A549 (cell line): ENCODE measurements around the gene SLC34A1. TPM values are rescaled to one million over a fixed set of nuclear protein-coding genes. Genes with fewer than 3 reads are reported as not detected.
A peak's percentile ranks its signal among the peaks of the same experiment; 100 is the strongest.

Source experiments
- ATAC-seq, 2 experiments: fragments of 200-7000 bp in 1 of 2; fragments of >200 bp in 1 of 2; cut with Nextera tagmentation in 1 of 2; cut with Tn5 transposase in 1 of 2; 3 replicates each; pipeline versions ENCODE4 v1.8.0 to v1.9.1; 2018 to 2020; ENCODE audit warnings: mild to moderate bottlenecking in 1 of 2, moderate library complexity in 1 of 2
- CTCF ChIA-PET: fragments of 300-600 bp; sonication (Branson Sonifier 250); formaldehyde crosslinking; extraction: SDS; loops from one replicate; lab custom pipeline; 2021; ENCODE audit warnings: antibody characterized with exemption, inconsistent platforms; lab: Yijun Ruan, JAX
- POLR2A ChIA-PET: fragments of 350-600 bp; formaldehyde crosslinking; extraction: SDS; loops from one replicate; lab custom pipeline; 2021; ENCODE audit warnings: antibody characterized with exemption, inconsistent platforms; lab: Yijun Ruan, JAX
- DNase-seq, 2 experiments: peaks; one replicate each; pipeline versions ENCODE4 v3.0.0 to v3.0.0-alpha.2; 2011 to 2016; ENCODE audit warnings: low read depth in 1 of 2, low spot score in 1 of 2
- FAIRE-seq: peaks from 2 replicates; lab custom pipeline; 2011; peaks lifted over from hg19 to GRCh38; lab: Jason Lieb, UNC
- H3K27ac ChIP-seq, 2 experiments: fragments of >200 bp; sonication (Bioruptor Twin); formaldehyde crosslinking; 3 replicates each; pipeline ENCODE4 v1.5.1; 2016 to 2017
- H3K4me1 ChIP-seq: fragments of >200 bp; sonication (Bioruptor Twin); formaldehyde crosslinking; 3 replicates; pipeline ENCODE4 v1.6.1; 2016
- H3K4me2 ChIP-seq: fragments of >200 bp; sonication (Bioruptor Twin); formaldehyde crosslinking; 3 replicates; pipeline ENCODE4 v1.6.1; 2016
- H3K4me3 ChIP-seq: fragments of >200 bp; sonication (Bioruptor Twin); formaldehyde crosslinking; 3 replicates; pipeline ENCODE4 v1.5.1; 2016
- H3K9me3 ChIP-seq: fragments of >200 bp; sonication (Bioruptor Twin); formaldehyde crosslinking; 3 replicates; pipeline ENCODE4 v1.6.1; 2016
- BHLHE40 ChIP-seq: IDR thresholded peaks from 2 replicates; pipeline ENCODE4 v1.6.1; 2012; ENCODE audit warnings: low read depth, low read length, inconsistent platforms
- CBX2 ChIP-seq: fragments of 200-600 bp; sonication (generic); IDR thresholded peaks from 2 replicates; pipeline ENCODE4 v1.6.1; 2016; ENCODE audit warnings: low read depth, mild to moderate bottlenecking, borderline replicate concordance
- CTCF ChIP-seq: fragments of >200 bp; sonication (Bioruptor Twin); formaldehyde crosslinking; IDR thresholded peaks from 3 replicates; pipeline ENCODE4 v1.5.1; 2016
- EHF ChIP-seq: fragments of 250-450 bp; sonication (Bioruptor Pico); IDR thresholded peaks from 2 replicates; pipeline ENCODE4 v1.5.0; 2020; ENCODE audit warnings: mild to moderate bottlenecking
- ELK1 ChIP-seq: fragments of 150-350 bp; IDR thresholded peaks from 2 replicates; pipeline ENCODE4 v1.6.1; 2014; ENCODE audit warnings: low read depth, mild to moderate bottlenecking, low read length
- ESRRA ChIP-seq: fragments of 150-350 bp; IDR thresholded peaks from 2 replicates; pipeline ENCODE4 v1.6.1; 2014; ENCODE audit warnings: mild to moderate bottlenecking, low read length, borderline replicate concordance
- FOSB ChIP-seq: fragments of 250-450 bp; sonication (Bioruptor Pico); IDR thresholded peaks from 2 replicates; pipeline ENCODE4 v1.5.0; 2020; ENCODE audit warnings: mild to moderate bottlenecking, moderate library complexity
- HDAC2 ChIP-seq: fragments of 200-600 bp; sonication (generic); IDR thresholded peaks from 2 replicates; pipeline ENCODE4 v1.6.1; 2016
- HEYL ChIP-seq: fragments of 250-450 bp; sonication (Bioruptor Pico); IDR thresholded peaks from 2 replicates; pipeline ENCODE4 v1.8.0; 2021; ENCODE audit warnings: mild to moderate bottlenecking, moderate library complexity
- HOXA7 ChIP-seq: fragments of 250-450 bp; sonication (Bioruptor Pico); IDR thresholded peaks from 2 replicates; pipeline ENCODE4 v1.5.0; 2020; ENCODE audit warnings: mild to moderate bottlenecking, moderate library complexity
- HOXB5 ChIP-seq: fragments of 250-450 bp; sonication (Bioruptor Pico); IDR thresholded peaks from 2 replicates; pipeline ENCODE4 v1.5.0; 2020; ENCODE audit warnings: mild to moderate bottlenecking, moderate library complexity
- JUN ChIP-seq, 2 experiments: fragments of >200 bp; sonication (Bioruptor Twin); formaldehyde crosslinking; IDR thresholded peaks; 2 replicates in 1 of 2; 3 replicates in 1 of 2; pipeline ENCODE4 v1.6.1; 2016 to 2017
- MAFK ChIP-seq: fragments of 450-650 bp; IDR thresholded peaks from 2 replicates; pipeline ENCODE4 v1.6.1; 2014; ENCODE audit not compliant: partially characterized antibody
- NPAS2 ChIP-seq: fragments of 250-450 bp; sonication (Bioruptor Pico); IDR thresholded peaks from 2 replicates; pipeline ENCODE4 v1.8.0; 2022; ENCODE audit warnings: mild to moderate bottlenecking, moderate library complexity, borderline replicate concordance
- NR3C1 ChIP-seq: fragments of >200 bp; sonication (Bioruptor Twin); formaldehyde crosslinking; IDR thresholded peaks from 3 replicates; pipeline ENCODE4 v1.6.1; 2017
- PHF8 ChIP-seq: fragments of 200-600 bp; sonication (generic); IDR thresholded peaks from 2 replicates; pipeline ENCODE4 v1.6.1; 2016; ENCODE audit warnings: low read depth, mild to moderate bottlenecking, antibody characterized with exemption, moderate library complexity, borderline replicate concordance
- POLR2A ChIP-seq: IDR thresholded peaks from 2 replicates; pipeline ENCODE4 v1.6.1; 2012; ENCODE audit warnings: mild to moderate bottlenecking, low read length
- RARB ChIP-seq: fragments of 250-450 bp; sonication (Bioruptor Pico); IDR thresholded peaks from 2 replicates; pipeline ENCODE4 v1.8.0; 2021; ENCODE audit warnings: mild to moderate bottlenecking, moderate library complexity
- RCOR1 ChIP-seq: fragments of 150-350 bp; IDR thresholded peaks from 2 replicates; pipeline ENCODE4 v1.6.1; 2014; ENCODE audit warnings: antibody characterized with exemption, low read length, low read depth
- SMC3 ChIP-seq: fragments of >200 bp; sonication (Bioruptor Twin); formaldehyde crosslinking; IDR thresholded peaks from 3 replicates; pipeline ENCODE4 v1.6.1; 2018; ENCODE audit warnings: inconsistent platforms
- SREBF2 ChIP-seq: fragments of 450-650 bp; IDR thresholded peaks from 2 replicates; pipeline ENCODE4 v1.6.1; 2014; ENCODE audit warnings: mild to moderate bottlenecking, moderate library complexity
- TP53 ChIP-seq: fragments of 250-450 bp; sonication (Bioruptor Pico); IDR thresholded peaks from 2 replicates; pipeline ENCODE4 v1.5.0; 2021; ENCODE audit warnings: mild to moderate bottlenecking, moderate library complexity
- ZSCAN20 ChIP-seq: fragments of 250-450 bp; sonication (Bioruptor Pico); IDR thresholded peaks from 2 replicates; pipeline ENCODE4 v1.8.0; 2022; ENCODE audit warnings: mild to moderate bottlenecking, moderate library complexity
- WGBS: methylation state at CpG from one replicate; pipeline ENCODE4 v1.1.6; 2017; ENCODE audit errors: missing lambda C conversion rate; 5-methylcytosine and 5-hydroxymethylcytosine counted together
- polyA plus RNA-seq, 4 experiments: library from polyadenylated mRNA; depleted of rRNA in 3 of 4; stranded (reverse); fragments of >200 nt; fragmentation: RNase III in 1 of 4; extraction: RNeasy Plus Mini Kit Qiagen cat#74134 plus additional on column Dnase treatment in 1 of 4; gene quantifications; 2 replicates in 3 of 4; 3 replicates in 1 of 4; pipeline ENCODE4 v1.2.3, GENCODE V29; 2011 to 2017
- TF ChIP-seq, protein P1 (sequence below): fragments of 450-650 bp; IDR thresholded peaks from 2 replicates; pipeline ENCODE4 v1.6.1; 2014; ENCODE audit warnings: antibody characterized with exemption
- TF ChIP-seq, protein P2 (sequence below): fragments of 250-450 bp; sonication (Bioruptor Pico); IDR thresholded peaks from 2 replicates; pipeline ENCODE4 v1.5.0; 2020; ENCODE audit warnings: low read depth, mild to moderate bottlenecking, moderate library complexity

Gene SLC34A1
- polyA plus RNA-seq, 2 of the 4 experiments (the other 2 are of a cell fraction), result 0.03 TPM; not detected in 1

DNA sequence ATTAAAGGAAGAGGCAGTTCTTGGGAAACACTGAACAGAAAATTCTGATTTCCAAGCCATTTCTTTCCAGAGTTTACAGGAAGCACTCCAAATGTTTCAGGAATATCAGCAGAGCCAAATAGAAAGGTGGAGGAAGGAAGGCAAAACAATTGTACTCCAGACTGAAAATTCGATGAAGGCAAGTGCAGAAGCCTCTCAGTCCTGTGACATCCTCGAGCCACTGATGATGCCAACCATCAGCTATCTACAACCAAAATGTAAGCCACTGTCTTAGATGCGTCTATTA, 34.9 kb upstream of the SLC34A1 start:
- no peak for ATAC-seq
- 41% methylated on average over 3 of the region's 3 CpGs for WGBS
- TF ChIP-seq SMC3 (no peak), NR3C1 (no peak), SREBF2 (no peak), ZSCAN20 (no peak), RCOR1 (no peak), ESRRA (no peak), MAFK (no peak), HOXA7 (no peak), BHLHE40 (no peak), CTCF (no peak), ELK1 (no peak), CBX2 (no peak), POLR2A (no peak), RARB (no peak), EHF (CRISPR knock-in tag) (no peak), JUN (IDR thresholded peaks at IDR 0.05) (no peak)
- TF ChIP-seq, protein P1, sequence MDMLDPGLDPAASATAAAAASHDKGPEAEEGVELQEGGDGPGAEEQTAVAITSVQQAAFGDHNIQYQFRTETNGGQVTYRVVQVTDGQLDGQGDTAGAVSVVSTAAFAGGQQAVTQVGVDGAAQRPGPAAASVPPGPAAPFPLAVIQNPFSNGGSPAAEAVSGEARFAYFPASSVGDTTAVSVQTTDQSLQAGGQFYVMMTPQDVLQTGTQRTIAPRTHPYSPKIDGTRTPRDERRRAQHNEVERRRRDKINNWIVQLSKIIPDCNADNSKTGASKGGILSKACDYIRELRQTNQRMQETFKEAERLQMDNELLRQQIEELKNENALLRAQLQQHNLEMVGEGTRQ, result no peak
- H3K9me3 ChIP-seq, result no peaks in the 10 kb centered on the region
- no peak for DNase-seq
- ChIA-PET CTCF (interaction anchor here (0.6 to 3.3 kb wide), 8 partner anchors 10 to 54 kb away, joined by 3 to 20 read pairs (median 4); no protein-coding TSS in a partner anchor), POLR2A (interaction anchor here (0.7 kb wide), 1 partner anchor 231 kb away, joined by 4 read pairs; no protein-coding TSS in a partner anchor)
- H3K4me3 ChIP-seq, result no peak overlapping the region
- H3K27ac ChIP-seq, result no peak overlapping the region
- H3K4me2 ChIP-seq, result peak overlapping the region; percentile 98
- H3K4me1 ChIP-seq, result peaks cover 27% of the 10 kb centered on the region
- no peak for FAIRE-seq

DNA sequence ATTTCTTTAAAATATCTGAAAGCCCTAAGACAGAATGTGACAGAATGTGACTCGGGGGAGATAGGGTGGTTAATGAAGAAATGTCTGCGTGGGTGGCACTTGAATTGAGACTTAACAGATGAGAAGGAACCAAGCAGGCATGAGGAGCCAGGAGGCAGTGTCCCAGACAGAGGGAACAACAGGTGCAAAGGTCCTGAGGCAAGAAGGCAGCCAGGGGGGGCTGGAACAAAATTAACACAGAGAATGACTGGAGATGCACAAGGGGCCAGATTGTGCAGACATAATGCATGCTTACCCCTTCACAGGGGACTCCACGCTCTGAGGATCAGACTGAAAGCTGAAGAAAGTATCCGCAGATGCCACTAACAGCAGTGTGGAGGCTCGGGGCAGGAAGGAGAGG, 34.5 kb upstream of the SLC34A1 start:
- no peak for FAIRE-seq
- ChIA-PET POLR2A (interaction anchor here (1.2 kb wide), 1 partner anchor 21 kb away, joined by 9 read pairs; no protein-coding TSS in a partner anchor), CTCF (interaction anchor here (1.2 to 3.3 kb wide), 10 partner anchors 11 to 236 kb away, joined by 3 to 20 read pairs (median 5); no protein-coding TSS in a partner anchor)
- Histone ChIP-seq H3K27ac (no peak overlapping the region), H3K4me1 (peaks cover 31% of the 10 kb centered on the region), H3K9me3 (no peaks in the 10 kb centered on the region), H3K4me3 (no peak overlapping the region), H3K4me2 (peak overlapping the region; percentile 98)
- WGBS, result 86% methylated on average over 5 of the region's 5 CpGs
- no peak for ATAC-seq
- TF ChIP-seq ZSCAN20 (no peak), HDAC2 (no peak), HOXB5 (CRISPR knock-in tag) (no peak), HEYL (no peak), PHF8 (no peak), EHF (CRISPR knock-in tag) (no peak), NPAS2 (no peak), TP53 (CRISPR knock-in tag) (no peak), FOSB (no peak)
- TF ChIP-seq, protein P2, sequence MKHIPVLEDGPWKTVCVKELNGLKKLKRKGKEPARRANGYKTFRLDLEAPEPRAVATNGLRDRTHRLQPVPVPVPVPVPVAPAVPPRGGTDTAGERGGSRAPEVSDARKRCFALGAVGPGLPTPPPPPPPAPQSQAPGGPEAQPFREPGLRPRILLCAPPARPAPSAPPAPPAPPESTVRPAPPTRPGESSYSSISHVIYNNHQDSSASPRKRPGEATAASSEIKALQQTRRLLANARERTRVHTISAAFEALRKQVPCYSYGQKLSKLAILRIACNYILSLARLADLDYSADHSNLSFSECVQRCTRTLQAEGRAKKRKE (CRISPR knock-in tag), result no peak
- DNase-seq, result no peak
